ENCODE measurements around the gene MRAS.

- TF ChIP-seq POLR2A (IDR thresholded peaks at IDR 0.05; ENCODE audit: low read length) (no peak), GATA1 (IDR thresholded peaks at IDR 0.05; ENCODE audit: low read depth, low read length) (no peak)
Measured at GRCh38 chr3:138360869-138361525, 12.6 kb downstream of the MRAS start.

All from erythroblast (primary cell).